ENCODE results near the gene BRME1.
"Not testable (repeated sequence)": the region's sequence is repeated elsewhere in the genome, so short reads cannot be mapped to it uniquely, and the experiment has no call there.

Gene BRME1

DNA sequence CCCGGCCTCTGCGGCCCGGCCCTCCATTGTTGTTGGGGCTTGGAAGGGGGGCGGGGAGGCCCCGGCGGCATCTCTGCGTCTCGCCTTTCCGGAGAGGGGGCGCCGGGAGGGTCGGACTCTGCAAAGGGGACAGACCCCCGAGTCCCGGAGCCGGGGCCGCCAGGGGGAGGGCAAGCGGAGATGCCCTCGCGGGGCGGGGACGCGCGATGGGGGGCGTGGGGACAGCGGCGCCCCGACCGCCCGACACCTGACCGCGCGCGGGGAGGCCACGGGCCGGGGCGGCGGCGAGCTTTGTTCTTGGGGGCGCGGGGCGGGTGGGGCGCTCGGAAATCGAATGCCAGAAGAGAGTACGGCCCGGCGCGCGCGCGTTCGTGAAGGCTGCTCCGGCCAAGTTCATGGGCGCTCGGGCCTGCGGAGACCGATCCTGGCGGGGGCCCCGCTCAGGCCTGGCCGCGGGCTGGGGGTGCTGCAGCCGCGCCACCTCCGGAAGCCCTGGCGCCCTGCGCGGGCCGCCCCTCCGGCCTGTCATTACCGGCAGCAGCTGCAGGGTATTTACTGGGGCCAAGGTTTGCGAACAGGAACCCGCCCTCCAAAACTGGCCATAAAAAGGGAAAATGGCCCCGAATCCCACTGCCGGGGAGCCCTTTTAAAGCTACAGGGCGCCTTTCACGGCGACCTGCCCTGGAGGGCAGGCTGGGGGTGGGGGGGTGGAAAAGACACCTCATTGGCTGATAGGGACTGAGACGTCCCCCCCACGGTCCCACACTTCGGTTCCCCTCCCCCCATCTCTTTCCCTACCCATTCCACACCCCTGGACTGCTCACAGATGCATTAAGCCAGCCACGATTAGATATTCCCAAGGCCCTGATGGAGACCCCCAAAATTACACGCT lies 40.1 kb downstream of the BRME1 start:
- peak; percentile 16 for DNase-seq

- DNase-seq: no peak
These were observed 41.0 kb downstream of the BRME1 start for GRCh38 chr19:13864667-13865570.

DNA sequence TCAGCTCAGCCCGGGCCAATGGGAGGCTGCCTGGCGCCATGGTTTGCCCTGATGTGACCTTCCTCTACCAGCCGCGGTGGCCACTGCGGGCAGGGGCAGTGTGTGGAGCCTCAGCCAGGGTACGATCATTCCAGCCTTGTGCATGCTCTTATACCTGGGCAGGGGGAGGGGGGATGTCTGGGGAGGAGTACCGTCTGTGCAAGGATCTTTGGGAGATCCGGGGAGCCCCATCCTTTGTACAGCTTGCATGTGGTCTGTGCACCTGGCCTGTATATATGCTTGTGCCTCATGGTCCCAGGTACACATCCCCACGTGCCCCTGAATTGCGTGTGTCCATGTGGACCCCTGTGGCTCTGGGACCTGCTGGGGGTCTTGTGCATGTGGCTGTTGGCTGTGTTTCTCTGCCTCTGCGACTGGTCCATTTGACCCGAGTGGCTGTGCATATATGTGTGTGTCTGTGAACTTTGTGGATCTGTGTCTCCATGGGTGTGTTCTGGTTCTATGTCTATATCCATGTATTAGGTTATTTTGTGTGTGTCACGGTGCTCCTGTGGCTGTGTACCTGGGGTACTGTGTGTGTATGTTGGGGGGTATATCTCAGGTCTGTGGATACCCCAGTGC lies 41.8 kb downstream of the BRME1 start:
- no peak for DNase-seq

DNA sequence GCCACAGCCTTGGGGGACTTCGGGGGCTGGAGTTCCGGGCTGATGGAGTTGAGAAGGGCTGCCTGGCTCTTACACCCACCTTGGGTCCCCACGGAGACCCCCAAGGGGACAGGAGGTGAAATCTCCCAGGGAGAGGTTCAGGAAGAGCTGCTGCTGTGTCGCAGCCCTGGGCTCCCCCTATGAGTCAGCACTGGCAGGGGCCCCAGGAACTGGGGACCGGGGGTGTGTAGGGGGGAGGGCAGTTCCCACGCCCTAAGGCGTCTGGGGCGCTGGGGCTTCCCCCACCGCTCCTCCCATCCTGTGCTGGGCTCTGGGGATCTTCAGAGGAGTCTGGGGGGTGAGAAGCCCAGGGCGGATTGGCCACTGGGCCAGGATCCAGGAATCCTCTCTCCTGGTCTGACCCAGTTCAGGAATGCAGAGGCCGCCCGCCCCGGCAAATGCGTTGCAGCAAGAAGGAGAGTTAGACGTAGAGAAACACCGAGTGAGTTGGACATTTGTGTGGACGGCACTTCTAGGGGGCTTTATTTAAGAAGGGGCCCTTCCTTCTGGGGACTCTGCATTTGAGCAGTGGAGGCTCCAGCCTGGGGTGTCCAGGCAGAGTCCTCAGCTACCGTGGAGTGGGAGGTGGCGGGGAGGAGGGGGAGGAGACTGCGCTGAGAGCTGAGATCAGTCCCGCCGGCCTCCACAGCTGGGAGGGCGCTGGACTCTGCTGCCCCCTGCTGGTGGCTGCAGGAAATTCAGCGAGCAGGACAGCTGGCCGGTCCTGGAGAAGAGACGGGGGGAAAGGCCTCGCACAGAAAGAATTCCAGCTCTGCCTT lies 44.0 kb downstream of the BRME1 start:
- DNase-seq: peak; percentile 79

DNA sequence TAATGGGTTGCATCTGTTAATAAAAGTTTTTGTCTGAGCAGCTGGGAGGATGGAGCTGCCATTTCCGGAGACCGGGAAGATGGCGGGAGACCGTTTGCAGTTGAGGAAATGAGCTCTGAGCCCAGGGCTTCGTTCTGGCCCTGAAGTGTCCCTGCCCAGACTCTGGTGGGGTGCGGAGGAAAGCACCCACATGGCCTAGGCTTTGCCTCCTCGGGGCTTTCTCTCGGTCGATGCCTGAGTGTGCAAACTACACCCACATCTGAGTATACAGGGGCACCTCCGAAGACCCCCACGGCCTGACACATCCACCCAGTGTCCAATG lies 44.6 kb downstream of the BRME1 start:
- no peak for DNase-seq

GRCh38 chr19:13860679-13861391 lies 45.1 kb downstream of the BRME1 start:
- no peak for DNase-seq

DNA sequence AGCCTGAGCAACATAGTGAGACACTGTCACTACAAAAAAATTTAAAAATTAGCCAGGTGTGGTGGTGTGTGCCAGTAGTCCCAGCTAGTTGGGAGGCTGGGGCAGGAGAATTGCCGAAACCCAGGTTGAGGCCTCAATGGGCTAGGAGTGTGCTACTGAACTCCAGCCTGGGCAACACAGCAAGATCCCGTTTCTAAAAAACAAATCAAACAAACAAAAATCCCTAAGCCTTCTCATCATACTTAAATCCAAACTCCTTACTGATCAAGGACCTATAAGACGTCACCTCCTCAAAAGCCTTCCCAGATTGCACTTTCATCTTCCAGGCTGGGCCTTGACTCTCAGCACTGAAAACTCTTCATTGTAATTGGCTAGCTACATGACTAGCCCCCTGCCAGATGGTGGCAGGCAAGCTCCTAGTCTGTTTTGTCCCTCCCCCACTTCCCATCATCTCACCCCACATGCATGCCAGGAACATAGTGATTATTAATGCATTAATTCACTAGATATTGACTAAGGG lies 46.5 kb downstream of the BRME1 start:
- DNase-seq: no peak

- DNase-seq: no peak
These were observed 49.4 kb downstream of the BRME1 start for GRCh38 chr19:13856497-13856896.

- DNase-seq: not testable (repeated sequence)
These were observed 53.7 kb downstream of the BRME1 start for GRCh38 chr19:13852171-13852707.

DNA sequence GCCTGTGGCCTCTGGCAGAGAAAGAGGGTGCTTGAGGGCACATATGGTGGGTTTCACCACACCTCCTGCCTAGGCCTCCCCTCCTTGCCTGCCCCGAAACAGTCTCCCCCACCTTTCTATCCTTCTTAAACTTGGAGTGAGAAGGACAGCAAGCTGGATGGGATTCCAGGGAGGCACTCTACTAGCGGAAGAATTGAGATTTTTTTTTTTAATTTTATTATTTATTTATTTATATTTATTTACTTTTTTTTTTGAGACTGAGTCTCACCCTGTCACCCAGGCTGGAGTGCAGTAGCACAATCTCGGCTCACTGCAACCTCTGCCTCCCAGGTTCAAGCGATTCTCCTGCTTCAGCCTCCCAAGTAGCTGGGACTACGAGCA lies 54.2 kb downstream of the BRME1 start:
- not testable (repeated sequence) for DNase-seq

- DNase-seq: no peak
These were observed 54.8 kb downstream of the BRME1 start for GRCh38 chr19:13850910-13851733.

DNA sequence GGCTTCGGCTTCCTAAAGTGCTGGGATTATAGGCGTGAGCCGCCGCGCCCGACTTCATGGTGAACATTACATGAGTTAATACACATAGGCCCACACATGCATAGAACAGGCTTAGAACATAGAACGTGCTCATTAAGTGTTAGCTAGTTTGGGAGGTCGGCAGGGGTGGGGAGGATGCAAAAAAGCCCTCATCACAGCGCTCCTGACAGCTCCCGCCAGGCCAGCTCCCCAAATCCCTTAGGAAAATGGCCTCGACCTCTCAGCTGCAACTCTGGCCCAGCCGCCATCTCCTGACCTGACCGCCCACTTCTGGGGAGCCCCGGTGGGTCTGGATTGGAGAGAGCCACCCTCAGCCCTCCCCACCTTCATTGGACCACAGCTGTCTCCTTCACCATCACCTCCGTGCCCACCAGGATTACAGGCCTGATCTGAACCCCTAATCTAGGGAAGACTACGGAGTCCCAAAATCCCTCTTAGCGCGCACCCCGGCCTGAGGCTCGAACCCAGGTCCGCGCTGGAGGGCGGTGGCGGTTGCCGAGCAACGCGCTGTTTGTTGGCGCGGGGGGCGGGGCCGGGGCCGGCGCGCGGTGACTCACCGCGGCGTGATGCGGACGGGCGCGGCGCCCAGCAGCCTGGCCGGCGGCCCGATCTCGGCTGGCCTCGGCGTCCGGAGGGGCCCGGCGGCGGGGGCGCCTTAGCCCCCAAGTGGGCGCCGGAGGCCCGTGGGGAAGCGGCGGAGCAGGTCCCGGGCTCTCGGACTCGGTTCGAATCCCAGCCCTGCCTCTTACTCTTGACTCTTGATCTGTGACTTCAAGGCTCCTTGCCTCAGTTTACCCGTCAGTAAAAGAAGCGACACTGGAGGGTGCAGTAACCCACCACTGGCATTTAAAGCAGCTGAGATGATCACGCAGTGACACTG lies 55.7 kb downstream of the BRME1 start:
- peak; percentile 49 for DNase-seq

DNA sequence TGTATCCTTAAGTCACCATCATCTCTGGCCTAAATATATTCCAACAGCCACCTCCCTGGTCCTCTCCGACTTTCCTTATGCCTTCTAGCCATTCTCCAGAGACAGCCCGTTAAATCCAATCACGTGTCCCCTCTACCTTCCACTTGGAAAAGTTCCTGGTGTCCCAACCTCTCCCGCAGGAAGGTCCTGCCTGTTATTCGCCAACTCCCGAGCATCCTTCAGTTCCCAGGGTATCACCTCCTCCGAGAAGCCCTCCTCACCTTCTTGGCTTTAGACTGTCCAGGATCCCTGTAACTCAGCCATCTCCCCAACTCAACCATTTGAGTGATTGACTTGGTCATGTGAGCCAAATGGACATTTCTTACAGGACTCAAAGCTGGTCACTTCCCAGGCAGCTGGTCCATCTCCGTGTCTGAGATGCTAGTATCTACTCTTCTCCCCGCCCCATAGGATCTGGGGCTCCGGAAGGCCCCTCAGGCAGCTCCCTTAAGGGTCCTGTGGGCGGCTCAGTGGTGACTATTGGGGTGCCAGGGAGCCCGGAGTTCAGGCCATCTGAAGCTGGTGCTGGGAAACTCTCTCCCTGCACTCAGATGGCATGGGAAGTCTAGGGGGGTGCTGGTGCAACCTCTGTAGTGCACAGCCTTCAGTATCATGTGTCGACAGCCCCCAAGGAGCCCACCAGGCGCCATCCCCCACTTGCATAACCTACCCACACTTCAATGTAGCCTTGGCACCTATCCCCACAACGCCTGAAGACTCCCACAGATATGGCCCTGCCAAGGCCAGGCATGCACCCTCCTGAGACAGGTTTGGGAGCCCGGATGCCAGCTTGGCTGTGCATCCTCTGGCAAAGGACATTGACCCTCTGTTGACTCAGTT lies 56.9 kb downstream of the BRME1 start:
- DNase-seq: no peak

- DNase-seq: no peak
These were observed 57.6 kb downstream of the BRME1 start for GRCh38 chr19:13848340-13848677.

DNA sequence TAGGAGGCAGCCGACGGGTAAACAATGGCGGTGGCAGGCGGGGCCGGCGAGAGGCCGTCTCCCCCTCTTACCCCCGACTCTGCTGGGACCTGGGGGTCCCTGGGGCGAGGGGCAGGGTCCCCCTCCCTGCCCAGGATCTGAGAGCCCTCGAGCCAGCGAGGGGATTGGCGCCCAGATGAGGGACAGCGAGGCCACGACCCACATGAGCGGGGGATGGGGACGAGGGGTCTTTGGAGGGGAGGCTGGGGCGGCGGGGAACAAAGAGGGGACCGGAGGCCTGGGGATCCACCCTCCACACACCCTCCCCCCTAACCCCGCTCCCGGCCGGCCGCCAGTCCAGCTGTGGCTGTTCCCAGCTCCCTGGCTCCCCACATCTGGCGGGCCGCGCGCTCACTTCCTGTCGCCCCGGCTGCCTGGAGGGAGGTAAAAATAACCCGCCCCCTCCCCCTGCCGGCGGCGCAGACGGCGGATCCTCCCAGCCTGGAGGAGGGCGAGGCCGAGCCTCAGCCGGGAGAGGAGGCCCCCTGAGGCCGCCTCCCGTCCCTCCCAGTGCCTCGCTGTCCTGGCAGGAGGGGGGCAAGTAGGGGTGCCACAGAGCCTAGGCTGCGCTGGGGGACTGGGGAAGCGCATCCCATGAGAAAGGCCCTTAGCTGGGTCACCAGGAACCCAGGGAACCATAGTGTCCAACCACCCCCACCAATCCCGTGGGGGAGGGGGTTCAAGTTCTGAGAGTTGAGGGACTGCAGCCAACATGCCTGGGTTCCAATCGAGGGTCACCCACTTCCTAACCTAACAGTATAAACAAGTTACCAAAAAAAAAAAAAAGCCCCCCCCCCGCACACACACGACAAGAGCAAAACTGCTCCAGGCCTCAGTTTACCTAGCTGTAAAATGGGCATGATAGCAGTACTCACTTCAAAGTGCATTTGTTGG lies 58.2 kb downstream of the BRME1 start:
- peak; percentile 81 for DNase-seq

DNA sequence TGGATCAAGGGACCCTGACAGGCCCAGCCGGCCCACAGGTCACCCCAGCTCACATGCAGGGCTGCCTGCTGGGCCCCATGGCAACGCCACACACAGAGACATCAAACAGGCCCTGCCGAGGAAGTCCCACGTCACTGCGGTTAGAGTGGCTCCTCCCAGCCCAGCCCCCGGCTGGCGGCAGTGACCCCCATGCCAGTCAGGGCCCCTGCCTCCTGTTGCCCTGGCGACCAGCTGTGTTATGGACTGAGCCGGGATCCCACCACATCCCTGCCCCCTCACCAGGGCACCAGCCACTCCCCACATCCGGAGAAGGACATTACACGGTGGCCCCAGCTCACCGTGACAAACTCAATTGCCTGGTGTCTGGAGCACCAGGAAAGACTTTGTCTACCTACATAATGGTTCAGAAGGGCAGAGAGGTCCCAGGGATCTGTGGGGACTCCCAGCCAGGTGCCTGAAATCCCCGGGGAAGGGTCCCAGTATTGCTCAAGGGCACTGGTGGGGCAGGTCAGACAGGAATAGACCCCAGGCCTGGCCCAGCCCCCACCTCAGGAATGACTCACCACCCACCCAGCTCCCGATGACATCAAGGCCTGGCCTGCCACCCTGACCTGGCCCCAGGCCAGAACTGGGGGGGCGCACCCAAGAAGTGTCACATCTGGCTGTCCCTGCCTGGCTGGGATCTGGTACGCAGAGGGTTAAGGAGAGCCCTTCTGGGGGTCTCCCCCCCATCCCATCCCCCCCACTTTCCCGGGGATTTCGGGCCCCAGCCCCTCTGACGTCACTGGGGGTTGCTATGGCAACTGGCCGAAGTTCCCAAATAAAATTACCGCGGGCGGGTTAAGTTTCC lies 59.1 kb downstream of the BRME1 start:
- peak; percentile 91 for DNase-seq

Measured in GDM1 (cell line).